ENCODE results near the gene CHERP. TPM values are rescaled to one million over a fixed set of nuclear protein-coding genes. Genes with fewer than 3 reads are reported as not detected.

The CHERP gene
- polyA plus RNA-seq, result 10 to 100 TPM; 13.4 to 22.1 (median 14.5) TPM

GRCh38 chr19:16542045-16542909, at the start of gene CHERP:
CHERP (minus strand) TSS chr19:16542437; CDS start chr19:16542378, 59 bp downstream.
- peak within 1 kb of the TSS; percentile 60 for H3K27ac ChIP-seq (ENCODE audit: low read depth, low read length)
- 0% methylated on average over 82 to 108 of the region's 108 CpGs for WGBS, 3 donors

GRCh38 chr19:16590876-16591802, 48.9 kb upstream of the CHERP start:
- H3K27ac ChIP-seq (ENCODE audit: low read depth, low read length), result no peak overlapping the region
- 84 to 91% (median 87%) methylated on average over 9 of the region's 9 CpGs for WGBS, 3 donors

- no peak overlapping the region for H3K27ac ChIP-seq (ENCODE audit: low read depth, low read length)
- 54 to 68% (median 64%) methylated on average over 3 of the region's 3 CpGs for WGBS, 3 donors
These were observed 47.7 kb upstream of the CHERP start for GRCh38 chr19:16589917-16590316.

GRCh38 chr19:16588824-16589577, 46.8 kb upstream of the CHERP start:
- WGBS, 3 donors, result 53 to 81% (median 80%) methylated on average over 11 of the region's 11 CpGs

GRCh38 chr19:16587833-16588823, 45.9 kb upstream of the CHERP start:
- 14 to 27% (median 24%) methylated on average over 26 of the region's 26 CpGs for WGBS, 3 donors
- H3K27ac ChIP-seq (ENCODE audit: low read depth, low read length), result no peak overlapping the region

More at GRCh38 chr19:16588824-16589577, 46.8 kb upstream of the CHERP start:
- no peak overlapping the region for H3K27ac ChIP-seq (ENCODE audit: low read depth, low read length)

- H3K27ac ChIP-seq (ENCODE audit: low read depth, low read length), result no peak overlapping the region
- WGBS, 3 donors, result 41 to 64% (median 42%) methylated on average over 20 of the region's 20 CpGs
These were observed 45.0 kb upstream of the CHERP start for GRCh38 chr19:16586991-16587832.

- WGBS, 3 donors, result 72 to 89% (median 88%) methylated on average over 9 of the region's 9 CpGs
- no peak overlapping the region for H3K27ac ChIP-seq (ENCODE audit: low read depth, low read length)
These were observed 44.2 kb upstream of the CHERP start for GRCh38 chr19:16586477-16586871.

- 76 to 86% (median 79%) methylated on average over 11 of the region's 11 CpGs for WGBS, 3 donors
- no peak overlapping the region for H3K27ac ChIP-seq (ENCODE audit: low read depth, low read length)
These were observed 43.7 kb upstream of the CHERP start for GRCh38 chr19:16585808-16586476.

GRCh38 chr19:16585094-16585801, 43.0 kb upstream of the CHERP start:
- WGBS, 3 donors, result 65 to 77% (median 68%) methylated on average over 13 of the region's 13 CpGs
- H3K27ac ChIP-seq (ENCODE audit: low read depth, low read length), result no peak overlapping the region

- WGBS, 3 donors, result 4 to 12% (median 7%) methylated on average over 15 of the region's 15 CpGs
- H3K27ac ChIP-seq (ENCODE audit: low read depth, low read length), result no peak overlapping the region
These were observed 42.2 kb upstream of the CHERP start for GRCh38 chr19:16584248-16585093.

GRCh38 chr19:16582486-16583261, 40.4 kb upstream of the CHERP start:
- WGBS, 3 donors, result 84 to 86% (median 85%) methylated on average over 10 of the region's 10 CpGs

GRCh38 chr19:16581971-16582343, 39.7 kb upstream of the CHERP start:
- 61 to 74% (median 64%) methylated on average over 6 of the region's 6 CpGs for WGBS, 3 donors

More at GRCh38 chr19:16582486-16583261, 40.4 kb upstream of the CHERP start:
- no peak overlapping the region for H3K27ac ChIP-seq (ENCODE audit: low read depth, low read length)

GRCh38 chr19:16581145-16581970, 39.1 kb upstream of the CHERP start:
- H3K27ac ChIP-seq (ENCODE audit: low read depth, low read length), result no peak overlapping the region
- 42 to 70% (median 67%) methylated on average over 12 of the region's 12 CpGs for WGBS, 3 donors

More at GRCh38 chr19:16581971-16582343, 39.7 kb upstream of the CHERP start:
- no peak overlapping the region for H3K27ac ChIP-seq (ENCODE audit: low read depth, low read length)
